A549 (cell line): Measurements from ENCODE around the gene PFN3.

ENCODE experiments used
- CBX2 ChIP-seq: fragments of 200-600 bp; sonication (generic); IDR thresholded peaks from 2 replicates; pipeline ENCODE4 v1.6.1; 2016; ENCODE audit warnings: low read depth, mild to moderate bottlenecking, borderline replicate concordance
- CTCF ChIP-seq: fragments of >200 bp; sonication (Bioruptor Twin); formaldehyde crosslinking; IDR thresholded peaks from 3 replicates; pipeline ENCODE4 v1.5.1; 2016
- EHMT2 ChIP-seq: fragments of 200-600 bp; sonication (generic); IDR thresholded peaks from 2 replicates; pipeline ENCODE4 v1.6.1; 2016; ENCODE audit warnings: antibody characterized with exemption, low read depth, mild to moderate bottlenecking, moderate library complexity
- MYC ChIP-seq: IDR thresholded peaks from 2 replicates; pipeline ENCODE4 v1.6.1; 2012; ENCODE audit warnings: mild to moderate bottlenecking, inconsistent platforms, low read length, improper control_type of control experiment, borderline replicate concordance
- POLR2A ChIP-seq: IDR thresholded peaks from 2 replicates; pipeline ENCODE4 v1.6.1; 2012; ENCODE audit warnings: mild to moderate bottlenecking, low read length

DNA sequence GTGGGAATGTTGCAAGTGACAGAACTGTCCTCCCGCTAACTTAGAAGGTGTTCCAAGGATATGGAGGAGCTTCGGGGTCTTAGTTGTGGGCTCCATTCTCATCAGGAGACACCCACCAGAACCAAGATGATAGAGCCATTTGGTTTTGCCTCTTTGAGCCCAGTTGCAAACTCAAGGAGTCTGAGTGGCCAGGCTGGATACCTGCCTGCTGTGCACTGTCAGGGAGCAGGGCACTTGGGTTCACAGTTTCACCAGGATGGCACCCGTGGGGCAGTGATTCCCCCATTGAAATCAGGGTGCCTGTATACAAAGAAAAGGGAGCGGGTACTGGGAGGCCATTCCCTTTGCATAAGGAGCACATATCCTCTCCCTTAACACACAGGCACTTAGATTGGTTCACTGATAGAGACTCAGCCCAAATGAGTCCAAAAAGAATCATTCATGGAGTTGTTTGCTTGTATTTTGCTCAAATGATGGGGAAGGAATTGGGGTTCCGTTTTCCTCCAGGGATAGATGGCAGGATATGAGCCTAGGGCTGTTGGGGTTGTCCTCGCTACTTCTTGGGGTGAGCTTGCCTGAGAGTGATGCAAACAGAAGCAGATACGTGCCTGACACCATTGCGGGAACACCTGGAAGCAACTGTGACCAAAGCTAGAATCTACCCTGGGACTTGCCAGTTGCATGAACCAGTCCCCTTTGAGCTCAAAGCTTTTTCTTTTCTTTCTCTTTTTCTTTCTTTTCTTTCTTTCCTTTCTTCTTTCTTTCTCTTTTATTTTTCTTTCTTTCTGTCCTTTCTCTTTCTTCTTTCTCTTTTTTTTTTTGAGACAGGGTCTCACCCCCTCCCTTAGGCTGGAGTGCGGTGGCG is 44.8 kb upstream of the PFN3 start:
- TF ChIP-seq CTCF (no peak), MYC (no peak), POLR2A (no peak), EHMT2 (no peak), CBX2 (no peak)
